Activated T-helper 1 cell treated with Interleukin-2 at 50 U/mL for 16 hours (primary cell): ENCODE results near the gene NDUFS6.
"Not testable (repeated sequence)": the region's sequence is repeated elsewhere in the genome, so short reads cannot be mapped to it uniquely, and the experiment has no call there.

Experiments
- DNase-seq: peaks from one replicate; pipeline ENCODE4 v3.0.0-alpha.2; 2020; ENCODE audit warnings: low read depth

NDUFS6 gene

GRCh38 chr5:1798589-1798988, 2.6 kb upstream of the NDUFS6 start:
- not testable (repeated sequence) for DNase-seq

- DNase-seq: no peak
Observed at GRCh38 chr5:1799110-1799601, 2.1 kb upstream of the NDUFS6 start.

- DNase-seq: peak; percentile 90
Observed at GRCh38 chr5:1799602-1800471, 1.4 kb upstream of the NDUFS6 start, which contains the start of gene MRPL36. MRPL36 (minus strand) TSS chr5:1799837; CDS start chr5:1798935, 902 bp downstream.

DNA sequence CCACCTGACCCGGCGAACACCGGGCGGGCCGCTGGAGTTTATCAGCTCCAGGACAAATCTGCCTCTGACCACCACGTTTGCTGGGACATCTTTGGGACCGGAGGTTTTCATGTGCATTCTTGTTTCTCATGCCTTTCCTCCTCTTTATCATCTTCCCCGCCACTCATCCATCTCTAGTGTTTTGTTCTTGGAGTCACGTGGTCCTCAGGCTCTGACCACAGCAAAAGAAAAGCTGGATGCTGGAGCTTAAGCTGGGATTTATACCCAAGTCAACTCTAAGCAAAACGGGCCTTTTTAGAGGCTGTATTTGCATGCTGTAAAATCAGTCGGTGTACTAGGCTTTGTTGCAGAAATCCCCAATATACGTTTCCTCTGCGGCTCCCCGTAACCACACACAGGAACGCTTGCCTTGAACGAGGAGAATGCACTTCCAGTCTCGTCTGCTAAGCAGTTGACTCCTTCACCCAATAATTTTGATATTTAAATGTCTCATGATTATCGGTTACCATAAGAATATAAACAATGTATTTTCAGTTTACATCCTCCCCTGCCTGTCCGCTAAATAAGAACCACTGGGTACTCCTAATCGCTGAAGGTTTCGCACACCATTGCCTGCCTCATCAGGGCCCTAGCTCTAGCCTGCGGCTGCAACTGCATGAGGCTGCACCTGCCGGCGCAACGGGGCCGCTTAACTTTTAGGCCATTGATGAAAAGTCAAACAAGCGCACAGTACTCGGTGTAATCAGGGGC, 560 bp upstream of the NDUFS6 start:
- no peak for DNase-seq

DNA sequence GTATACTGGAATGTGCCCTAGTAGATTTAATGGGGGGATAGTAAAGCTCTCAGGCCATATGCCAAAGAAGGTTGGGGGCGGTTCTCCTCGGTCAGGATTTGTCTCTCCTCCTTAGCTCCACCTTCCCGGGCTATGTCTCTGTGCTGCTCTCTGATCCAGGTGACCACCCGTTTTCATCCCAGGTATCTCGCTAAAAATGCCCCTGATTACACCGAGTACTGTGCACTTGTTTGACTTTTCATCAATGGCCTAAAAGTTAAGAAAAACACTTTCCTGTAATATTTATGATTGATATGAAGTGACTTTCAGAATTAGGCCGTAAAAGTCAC, 724 bp downstream of the NDUFS6 start:
- DNase-seq: no peak

- DNase-seq: no peak
Observed at GRCh38 chr5:1803192-1803591, 2.0 kb downstream of the NDUFS6 start.

GRCh38 chr5:1804001-1804690, 2.9 kb downstream of the NDUFS6 start:
- DNase-seq: no peak

DNA sequence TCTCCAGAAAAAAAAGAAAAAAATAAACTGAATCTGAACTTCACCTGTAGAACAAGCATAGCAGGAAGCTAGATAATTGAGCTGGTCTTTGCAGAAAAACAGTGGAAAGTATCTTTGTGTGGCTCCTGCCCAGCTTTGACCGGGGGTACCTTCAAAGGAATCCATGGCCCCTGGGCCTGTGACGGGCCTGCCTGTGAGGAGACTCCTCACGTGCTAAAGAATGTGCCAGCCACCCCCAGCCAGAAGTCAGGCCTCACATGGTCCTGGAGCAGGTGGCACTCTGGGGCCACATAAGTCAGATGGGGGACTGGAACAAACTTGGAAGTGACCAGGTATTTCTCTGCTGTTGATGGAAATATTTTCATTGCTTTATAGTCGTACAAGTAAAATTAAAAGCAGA, 4.1 kb downstream of the NDUFS6 start:
- DNase-seq: no peak

DNA sequence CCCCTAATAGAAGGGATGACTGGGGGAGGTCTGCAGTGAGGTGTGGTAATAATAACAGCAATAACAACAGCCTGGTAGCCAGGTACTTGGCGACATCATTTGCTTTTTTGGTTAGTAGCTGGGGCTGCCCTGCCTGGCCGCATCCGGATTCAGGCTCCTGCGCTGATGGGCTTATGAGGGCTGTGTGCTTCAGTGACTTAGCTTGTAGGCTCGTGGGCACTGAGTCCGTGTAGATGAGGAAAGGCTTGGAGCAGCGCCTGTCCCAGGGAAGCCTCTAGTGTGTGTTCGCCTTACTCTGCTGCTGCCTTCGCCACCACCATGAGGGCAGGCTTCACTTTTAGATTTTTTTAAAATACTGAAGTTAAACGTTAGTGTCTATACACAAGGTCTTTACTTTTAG, 4.5 kb downstream of the NDUFS6 start:
- DNase-seq: no peak

GRCh38 chr5:1806199-1806598, 5.0 kb downstream of the NDUFS6 start:
- DNase-seq: no peak

GRCh38 chr5:1806974-1807373, 5.8 kb downstream of the NDUFS6 start:
- DNase-seq: no peak

- DNase-seq: no peak
Observed at GRCh38 chr5:1807451-1808185, 6.4 kb downstream of the NDUFS6 start.

- DNase-seq: no peak
Observed at GRCh38 chr5:1808439-1808838, 7.2 kb downstream of the NDUFS6 start.

- no peak for DNase-seq
Observed at GRCh38 chr5:1809416-1810035, 8.3 kb downstream of the NDUFS6 start.

DNA sequence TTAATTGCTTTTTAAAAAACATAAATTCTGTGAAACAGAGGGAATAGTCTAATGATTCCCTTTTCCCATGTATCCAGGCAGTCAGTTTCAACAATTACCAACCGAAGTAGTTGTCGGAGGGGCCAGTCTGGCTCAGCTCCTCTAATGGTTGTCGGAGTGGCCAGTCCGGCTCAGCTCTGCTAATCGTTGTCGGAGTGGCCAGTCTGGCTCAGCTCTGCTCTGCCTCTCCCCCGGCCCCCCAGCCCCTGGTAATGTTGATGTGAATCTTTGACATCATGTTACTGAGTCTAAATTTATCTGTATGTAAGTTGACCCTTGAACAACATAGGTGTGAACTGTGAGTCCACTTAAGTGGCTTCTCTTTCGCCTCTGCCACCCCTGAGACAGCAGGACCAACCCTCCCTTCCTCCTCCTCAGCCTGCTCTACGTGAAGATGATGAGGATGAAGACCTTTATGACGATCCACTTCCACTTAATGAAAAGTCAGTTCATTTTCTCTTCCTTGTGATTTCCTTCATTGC, 9.4 kb downstream of the NDUFS6 start:
- no peak for DNase-seq

- no peak for DNase-seq
Observed at GRCh38 chr5:1814183-1815020, 13.2 kb downstream of the NDUFS6 start.

- DNase-seq: no peak
Observed at GRCh38 chr5:1815071-1815786, 14.0 kb downstream of the NDUFS6 start.

- DNase-seq: no peak
Observed at GRCh38 chr5:1815881-1816292, 14.7 kb downstream of the NDUFS6 start.

- DNase-seq: not testable (repeated sequence)
Observed at GRCh38 chr5:1816495-1817089, 15.4 kb downstream of the NDUFS6 start.
